ENCODE data around the gene TRMT10C. TPM values are rescaled to one million over a fixed set of nuclear protein-coding genes. Genes with fewer than 3 reads are reported as not detected.
"Not testable (repeated sequence)": the region's sequence is repeated elsewhere in the genome, so short reads cannot be mapped to it uniquely, and the experiment has no call there.

The TRMT10C gene
- total and polyA plus RNA-seq, 10 donors = 14.1 to 25.8 (median 19.1) TPM

DNA sequence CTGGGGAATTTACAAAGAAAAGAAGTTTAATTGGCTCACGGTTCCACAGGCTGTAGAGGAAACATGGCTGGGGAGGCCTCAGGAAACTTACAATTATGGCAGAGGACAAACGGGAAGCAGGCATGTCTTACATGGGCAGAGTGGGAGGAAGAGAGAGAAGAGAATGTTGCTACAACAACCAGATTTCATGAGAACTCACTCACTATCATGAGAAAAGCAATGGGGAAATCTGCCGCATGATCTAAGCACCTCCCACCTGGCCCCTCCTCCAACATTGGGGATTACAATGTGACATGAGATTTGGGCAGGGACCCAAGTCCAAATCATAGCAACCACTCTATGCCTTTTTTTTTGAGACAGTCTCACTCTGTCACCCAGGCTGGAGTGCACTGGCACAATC, 41.1 kb downstream of the TRMT10C start:
- peaks cover 0 to 7% (median 0%) of the 10 kb centered on the region in 8 donors for H3K9me3 ChIP-seq
- no peaks in the 10 kb centered on the region for H3K27me3 ChIP-seq (replicated peaks in 1 of 7)
- intact Hi-C loops (cut with DNase I; ENCODE audit: low total_unique reads) = no loop called here
- 76 to 95% (median 90%) methylated on average over 3 of the region's 3 CpGs for WGBS, 5 donors
- no peaks in the 10 kb centered on the region for H3K36me3 ChIP-seq
- H3K27ac ChIP-seq = no peak overlapping the region
- no peak for DNase-seq
- TF ChIP-seq, protein P1, sequence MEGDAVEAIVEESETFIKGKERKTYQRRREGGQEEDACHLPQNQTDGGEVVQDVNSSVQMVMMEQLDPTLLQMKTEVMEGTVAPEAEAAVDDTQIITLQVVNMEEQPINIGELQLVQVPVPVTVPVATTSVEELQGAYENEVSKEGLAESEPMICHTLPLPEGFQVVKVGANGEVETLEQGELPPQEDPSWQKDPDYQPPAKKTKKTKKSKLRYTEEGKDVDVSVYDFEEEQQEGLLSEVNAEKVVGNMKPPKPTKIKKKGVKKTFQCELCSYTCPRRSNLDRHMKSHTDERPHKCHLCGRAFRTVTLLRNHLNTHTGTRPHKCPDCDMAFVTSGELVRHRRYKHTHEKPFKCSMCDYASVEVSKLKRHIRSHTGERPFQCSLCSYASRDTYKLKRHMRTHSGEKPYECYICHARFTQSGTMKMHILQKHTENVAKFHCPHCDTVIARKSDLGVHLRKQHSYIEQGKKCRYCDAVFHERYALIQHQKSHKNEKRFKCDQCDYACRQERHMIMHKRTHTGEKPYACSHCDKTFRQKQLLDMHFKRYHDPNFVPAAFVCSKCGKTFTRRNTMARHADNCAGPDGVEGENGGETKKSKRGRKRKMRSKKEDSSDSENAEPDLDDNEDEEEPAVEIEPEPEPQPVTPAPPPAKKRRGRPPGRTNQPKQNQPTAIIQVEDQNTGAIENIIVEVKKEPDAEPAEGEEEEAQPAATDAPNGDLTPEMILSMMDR (IDR thresholded peaks at IDR 0.05 in 8 of 11, conservative IDR thresholded peaks at IDR 0.05 in 3 of 11) = no peak
- no peak for TF ChIP-seq POLR2A (IDR thresholded peaks at IDR 0.05)
- no peak for TF ChIP-seq POLR2AphosphoS5 (IDR thresholded peaks at IDR 0.05)
- H3K4me3 ChIP-seq = no peak overlapping the region
- no peaks in the 10 kb centered on the region for H3K4me1 ChIP-seq

DNA sequence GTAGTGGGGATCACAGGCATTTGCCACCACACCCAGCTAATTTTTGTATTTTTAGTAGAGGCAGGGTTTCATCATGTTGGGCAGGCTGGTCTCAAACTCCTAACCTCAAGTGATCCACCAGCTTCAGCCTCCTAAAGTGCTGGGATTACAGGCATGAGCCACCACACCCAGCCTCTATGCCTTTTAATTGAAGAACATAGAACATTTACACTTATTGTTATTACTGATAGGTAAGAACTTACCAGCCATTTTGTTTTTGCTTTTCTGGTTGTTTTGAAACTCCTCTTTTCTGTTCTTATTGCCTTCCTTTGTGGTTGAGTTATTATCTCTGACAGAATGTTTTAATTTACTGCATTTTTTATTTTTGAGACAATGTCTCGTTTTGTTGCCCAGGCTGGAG, 41.5 kb downstream of the TRMT10C start:
- intact Hi-C loops (cut with DNase I; ENCODE audit: low total_unique reads) = no loop called here
- TF ChIP-seq POLR2A (IDR thresholded peaks at IDR 0.05) = no peak
- TF ChIP-seq, protein P1 (IDR thresholded peaks at IDR 0.05 in 8 of 11, conservative IDR thresholded peaks at IDR 0.05 in 3 of 11) = no peak
- TF ChIP-seq POLR2AphosphoS5 (IDR thresholded peaks at IDR 0.05) = no peak
- no peaks in the 10 kb centered on the region for H3K4me1 ChIP-seq
- peaks cover 0 to 7% (median 0%) of the 10 kb centered on the region in 8 donors for H3K9me3 ChIP-seq
- DNase-seq = no peak
- H3K27me3 ChIP-seq (replicated peaks in 1 of 7) = no peaks in the 10 kb centered on the region
- WGBS, 5 donors = 96 to 100% (median 100%) methylated on average over 1 of the region's 1 CpG
- no peaks in the 10 kb centered on the region for H3K36me3 ChIP-seq
- H3K27ac ChIP-seq = no peak overlapping the region
- no peak overlapping the region for H3K4me3 ChIP-seq

DNA sequence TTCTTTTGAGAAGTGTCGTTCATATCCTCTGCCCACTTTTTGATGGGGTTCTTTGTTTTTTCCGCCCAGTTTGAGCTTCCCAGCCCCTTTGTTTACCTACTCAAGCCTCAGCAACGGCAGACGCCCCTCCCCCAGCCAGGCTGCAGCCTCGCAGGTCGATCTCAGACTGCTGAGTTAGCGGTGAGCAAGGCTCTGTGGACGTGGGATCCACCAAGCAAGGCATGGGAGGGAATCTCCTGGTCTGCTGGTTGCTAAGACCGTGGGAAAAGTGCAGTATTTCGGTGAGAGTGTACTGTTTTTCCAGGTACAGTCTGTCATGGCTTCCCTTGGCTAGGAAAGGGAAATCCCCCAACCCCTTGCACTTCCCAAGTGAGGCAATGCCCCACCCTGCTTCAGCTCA, 43.7 kb downstream of the TRMT10C start:
- H3K27ac ChIP-seq; H3K9me3 ChIP-seq; H3K4me3 ChIP-seq; H3K4me1 ChIP-seq; H3K27me3 ChIP-seq (replicated peaks in 1 of 7); intact Hi-C loops (cut with DNase I; ENCODE audit: low total_unique reads); DNase-seq; H3K36me3 ChIP-seq: not testable (repeated sequence)
- 79 to 84% (median 82%) methylated on average over 10 of the region's 10 CpGs for WGBS, 5 donors

DNA sequence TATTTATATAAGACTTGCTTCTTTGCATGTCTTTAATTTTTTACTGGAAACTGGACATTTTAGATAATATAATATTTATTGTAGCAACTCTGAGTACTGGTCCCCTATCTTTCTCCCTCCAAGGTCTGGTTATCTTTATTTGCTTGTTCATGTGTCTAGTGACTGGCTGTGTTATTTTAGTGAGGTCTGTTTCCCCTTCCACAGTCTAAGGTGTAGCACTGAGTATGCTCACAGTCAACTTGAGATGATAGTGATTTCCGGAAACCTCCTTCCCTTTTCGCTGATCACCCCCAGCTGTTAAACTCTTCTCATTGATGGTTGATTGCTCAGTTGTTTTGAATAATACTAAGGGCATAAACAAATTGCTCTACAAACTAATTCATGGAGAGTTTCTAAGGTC, 49.4 kb downstream of the TRMT10C start:
- no peaks in the 10 kb centered on the region for H3K9me3 ChIP-seq
- no peaks in the 10 kb centered on the region for H3K4me1 ChIP-seq
- H3K27me3 ChIP-seq (replicated peaks in 1 of 7) = no peaks in the 10 kb centered on the region
- no peak overlapping the region for H3K4me3 ChIP-seq
- intact Hi-C loops (cut with DNase I; ENCODE audit: low total_unique reads) = no loop called here
- TF ChIP-seq POLR2A (IDR thresholded peaks at IDR 0.05) = no peak
- no peak for TF ChIP-seq POLR2AphosphoS5 (IDR thresholded peaks at IDR 0.05)
- H3K27ac ChIP-seq = no peak overlapping the region
- H3K36me3 ChIP-seq = no peaks in the 10 kb centered on the region
- no peak for DNase-seq
- 79 to 93% (median 88%) methylated on average over 2 of the region's 2 CpGs for WGBS, 5 donors

DNA sequence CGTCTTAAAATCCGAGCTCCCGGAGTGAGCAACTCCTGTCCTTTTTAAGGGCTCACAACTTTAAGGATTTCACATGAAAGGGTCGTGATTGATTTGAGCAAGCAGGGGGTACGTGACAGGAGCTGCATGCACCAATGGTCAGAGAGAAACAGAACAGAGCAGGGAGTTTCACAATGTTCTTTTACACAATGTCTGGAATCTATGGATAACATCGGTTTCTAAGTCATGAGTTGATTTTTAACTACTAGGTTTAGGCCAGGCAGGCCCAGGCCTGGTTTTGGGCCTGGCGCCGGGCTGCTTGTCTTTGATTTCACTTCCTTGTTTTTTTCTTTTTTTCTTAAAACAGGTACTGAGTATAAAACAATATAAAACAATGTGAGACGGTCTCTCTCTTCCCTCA, 51.3 kb downstream of the TRMT10C start:
- 80 to 89% (median 86%) methylated on average over 8 to 9 of the region's 9 CpGs for WGBS, 5 donors
- H3K9me3 ChIP-seq; H3K36me3 ChIP-seq; H3K4me1 ChIP-seq; H3K4me3 ChIP-seq; H3K27ac ChIP-seq; intact Hi-C loops (cut with DNase I; ENCODE audit: low total_unique reads); H3K27me3 ChIP-seq (replicated peaks in 1 of 7): not testable (repeated sequence)
- peak; percentile 63 for DNase-seq

DNA sequence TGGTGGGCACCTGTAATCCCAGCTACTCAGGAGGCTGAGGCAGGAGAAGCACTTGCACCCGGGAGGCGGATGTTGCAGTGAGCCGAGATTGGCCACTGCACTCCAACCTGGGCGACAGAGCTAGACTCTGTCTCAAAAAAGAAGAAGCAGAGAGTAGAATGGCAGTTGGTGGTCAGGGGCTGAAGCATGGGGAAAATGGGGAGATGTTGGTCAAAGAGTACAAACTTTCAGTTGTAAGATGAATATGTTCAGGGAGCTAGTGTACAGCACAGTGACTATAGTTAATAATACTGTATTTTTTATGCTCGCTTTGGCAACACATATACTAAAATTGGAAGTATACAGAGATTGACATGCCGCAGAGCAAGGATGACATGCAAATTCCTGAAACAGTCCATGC, 53.9 kb downstream of the TRMT10C start:
- intact Hi-C loops (cut with DNase I; ENCODE audit: low total_unique reads) = no loop called here
- Histone ChIP-seq H3K27me3 (replicated peaks in 1 of 7) (no peaks in the 10 kb centered on the region), H3K27ac (no peak overlapping the region), H3K4me1 (no peaks in the 10 kb centered on the region), H3K4me3 (no peak overlapping the region), H3K36me3 (no peaks in the 10 kb centered on the region), H3K9me3 (peaks cover 0 to 8% (median 5%) of the 10 kb centered on the region in 8 donors)
- TF ChIP-seq POLR2A (IDR thresholded peaks at IDR 0.05) (no peak), POLR2AphosphoS5 (IDR thresholded peaks at IDR 0.05) (no peak)
- TF ChIP-seq, protein P1 (IDR thresholded peaks at IDR 0.05 in 8 of 11, conservative IDR thresholded peaks at IDR 0.05 in 3 of 11) = no peak
- 88 to 93% (median 92%) methylated on average over 6 of the region's 6 CpGs for WGBS, 5 donors
- peak; percentile 39 for DNase-seq
